ENCODE data around the gene DHRSX.
"Not testable (repeated sequence)": the region's sequence is repeated elsewhere in the genome, so short reads cannot be mapped to it uniquely, and the experiment has no call there.

The DHRSX gene

DNA sequence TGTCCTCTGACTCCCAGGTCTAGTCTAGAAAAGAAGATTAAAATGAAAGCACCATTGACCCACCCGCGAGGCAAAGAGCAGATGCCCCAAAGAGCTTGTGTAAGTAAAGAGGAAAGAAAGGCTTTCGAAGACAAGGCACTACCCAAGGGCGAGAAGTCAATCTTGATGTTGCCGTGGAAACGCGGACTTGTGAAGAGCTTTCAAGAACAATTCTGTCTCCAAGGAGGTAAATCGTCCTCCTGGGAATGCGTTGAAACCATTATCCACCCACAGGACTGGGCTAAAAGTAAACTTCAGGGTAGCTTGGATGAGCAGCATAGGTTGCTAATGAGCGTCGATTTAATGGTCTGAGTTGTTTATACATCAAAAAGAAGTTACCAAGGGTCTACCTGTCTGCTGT lies 189.3 kb downstream of the DHRSX start:
- DNase-seq = no peak

DNA sequence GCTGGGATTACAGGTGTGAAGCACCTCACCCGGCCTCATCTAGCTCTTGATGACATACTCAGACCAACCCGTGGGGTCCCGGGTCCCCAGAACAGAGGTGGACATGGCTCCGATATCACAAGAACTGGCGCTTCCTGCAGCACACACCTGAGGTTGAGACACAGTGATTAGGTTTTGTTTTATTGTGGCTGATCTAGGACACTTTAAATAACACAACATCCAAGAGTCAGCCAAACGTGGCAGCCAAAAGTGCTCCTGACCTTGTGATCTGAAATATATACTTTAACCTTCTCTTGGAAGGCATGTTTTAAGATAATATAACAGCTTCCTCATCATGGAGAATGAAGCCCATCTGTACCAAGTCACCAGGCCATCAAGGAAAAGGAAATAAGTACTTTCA lies 198.9 kb downstream of the DHRSX start:
- DNase-seq = no peak

DNA sequence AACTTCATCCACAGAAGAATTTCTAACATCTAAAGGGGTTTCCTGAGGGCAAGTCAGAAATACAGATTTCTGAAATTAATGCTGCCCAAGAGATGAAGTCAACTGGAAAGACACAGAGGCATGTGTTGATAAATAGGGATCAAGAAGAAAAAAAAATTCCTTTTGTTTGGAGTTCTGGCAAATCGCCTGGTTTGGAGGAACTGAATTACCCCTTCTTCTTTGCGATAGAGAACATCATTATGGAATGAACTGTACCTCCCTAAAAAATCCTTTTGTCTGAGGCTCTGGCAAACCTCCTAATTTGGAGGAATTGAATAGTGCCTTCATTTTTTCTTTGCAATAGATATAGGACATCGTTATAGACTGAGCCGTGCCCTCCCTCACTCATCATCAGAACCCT lies 200.9 kb downstream of the DHRSX start:
- DNase-seq = no peak

DNA sequence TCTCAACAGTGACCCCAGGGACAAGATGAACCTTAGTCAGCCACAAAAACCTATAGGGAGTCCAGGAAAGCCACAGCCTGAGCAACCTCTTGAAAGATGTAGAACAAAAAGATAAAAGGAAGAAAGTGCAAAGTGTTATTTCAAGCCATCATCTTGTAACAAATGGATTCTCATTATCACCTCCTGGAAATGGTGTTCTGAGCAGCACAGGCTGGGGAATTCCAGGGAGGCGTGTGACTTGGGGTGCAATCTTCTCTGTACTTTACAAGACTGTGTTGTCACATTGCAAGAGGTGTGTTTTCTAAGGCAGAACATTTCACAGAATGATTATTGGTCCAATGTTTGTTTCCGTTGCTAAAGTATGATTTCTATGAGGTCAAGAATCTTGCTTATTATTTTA lies 214.0 kb downstream of the DHRSX start:
- DNase-seq = no peak

DNA sequence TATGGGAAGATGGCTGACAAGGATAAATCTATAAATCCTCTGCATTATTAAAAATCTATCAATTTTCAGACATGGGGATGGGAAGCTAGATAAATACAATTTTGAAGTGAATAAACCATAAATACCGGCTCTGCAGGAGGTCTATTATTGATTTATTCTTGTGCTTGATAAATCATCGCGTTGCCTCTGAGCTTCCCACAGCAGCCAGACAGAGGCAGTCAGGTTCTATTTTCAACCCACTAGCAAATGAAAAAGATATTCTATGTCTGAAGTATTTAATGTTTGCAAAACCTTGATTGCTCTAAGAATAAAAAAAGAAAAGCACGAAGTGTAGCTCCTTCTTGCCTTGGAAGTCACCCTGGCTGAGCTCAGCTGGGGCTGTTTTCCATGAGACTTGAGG lies 216.2 kb downstream of the DHRSX start:
- DNase-seq = no peak

DNA sequence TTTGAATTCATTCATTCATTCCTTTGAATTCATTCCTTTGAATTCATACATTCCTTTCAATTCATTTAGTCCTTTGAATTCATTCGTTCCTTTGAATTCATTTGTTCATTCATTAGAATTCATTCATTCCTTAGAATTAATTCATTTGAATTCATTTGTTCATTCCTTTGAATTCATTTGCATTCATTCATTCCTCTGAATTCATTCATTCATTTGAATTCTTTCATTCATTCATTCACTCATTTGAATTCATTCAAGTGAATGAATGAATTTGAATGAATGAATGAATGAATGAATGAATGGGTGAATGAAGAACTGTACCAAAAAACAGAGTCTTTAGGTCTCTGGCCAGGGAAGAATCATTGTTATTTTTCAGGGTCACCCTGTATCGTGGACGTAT lies 216.6 kb downstream of the DHRSX start:
- no peak for DNase-seq

DNA sequence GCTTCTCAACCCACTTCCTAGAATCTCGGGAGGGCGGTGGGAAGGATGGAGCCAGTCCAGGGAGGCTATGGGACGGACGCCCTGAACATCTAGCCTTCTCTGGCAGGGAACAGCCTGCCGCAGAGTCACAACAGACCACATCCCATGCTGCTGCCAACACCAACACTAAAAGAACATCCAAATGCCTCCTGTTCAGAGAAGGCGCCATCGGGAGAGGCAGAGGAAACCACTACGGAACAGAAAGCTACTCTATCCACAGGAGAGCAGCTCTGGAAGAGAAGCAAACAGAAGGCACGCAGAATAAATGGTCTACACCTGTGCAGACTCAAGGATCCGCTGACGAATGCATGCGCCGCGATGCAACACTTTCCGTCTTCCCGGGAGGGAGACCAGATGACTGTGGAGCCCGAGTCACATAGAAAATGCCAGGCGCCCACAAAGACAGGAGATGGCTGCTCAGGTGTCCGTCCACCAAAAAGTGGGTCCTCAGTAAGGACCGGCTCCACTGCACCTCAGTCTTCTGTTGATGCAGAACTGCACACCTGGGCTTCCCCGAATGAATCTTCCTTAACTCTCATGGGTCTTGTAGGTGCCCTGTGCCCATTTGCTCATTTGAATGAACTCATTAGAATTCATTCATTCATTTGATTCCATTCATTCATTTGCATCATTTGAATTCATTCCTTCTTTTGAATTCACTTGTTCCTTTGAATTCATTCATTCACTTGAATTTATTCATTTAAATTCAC lies 217.5 kb downstream of the DHRSX start:
- no peak for DNase-seq

DNA sequence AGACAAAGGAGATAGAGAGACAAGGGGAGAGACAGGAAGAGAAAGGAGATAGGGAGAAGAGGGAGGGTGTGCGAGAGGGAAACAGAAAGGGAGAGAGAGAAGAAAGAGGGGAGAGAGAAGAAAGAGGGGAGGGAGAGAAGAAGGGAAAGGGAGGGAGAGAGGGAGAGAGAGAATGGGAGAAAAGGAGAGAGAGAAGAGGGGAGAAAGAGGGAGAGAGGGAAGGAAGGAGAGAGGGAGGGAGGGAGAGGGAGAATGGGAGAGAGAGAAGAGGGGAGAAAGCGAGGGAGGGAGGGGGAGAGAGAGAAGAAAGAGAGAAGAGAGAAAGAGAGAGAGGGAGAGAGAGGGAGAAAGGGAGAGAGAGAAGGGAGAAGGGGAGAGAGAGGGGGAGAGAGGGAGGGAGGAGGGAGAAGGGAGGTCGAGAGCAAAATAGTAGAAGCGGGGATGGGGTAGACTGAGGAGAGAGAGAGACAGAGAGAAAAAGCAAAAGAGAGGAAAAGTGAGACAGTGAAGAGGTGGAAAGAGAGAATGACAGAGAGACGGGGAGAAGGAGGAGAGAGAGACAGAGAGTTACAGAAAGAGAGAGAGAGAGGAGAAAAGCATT lies 218.2 kb downstream of the DHRSX start:
- no peak for DNase-seq

DNA sequence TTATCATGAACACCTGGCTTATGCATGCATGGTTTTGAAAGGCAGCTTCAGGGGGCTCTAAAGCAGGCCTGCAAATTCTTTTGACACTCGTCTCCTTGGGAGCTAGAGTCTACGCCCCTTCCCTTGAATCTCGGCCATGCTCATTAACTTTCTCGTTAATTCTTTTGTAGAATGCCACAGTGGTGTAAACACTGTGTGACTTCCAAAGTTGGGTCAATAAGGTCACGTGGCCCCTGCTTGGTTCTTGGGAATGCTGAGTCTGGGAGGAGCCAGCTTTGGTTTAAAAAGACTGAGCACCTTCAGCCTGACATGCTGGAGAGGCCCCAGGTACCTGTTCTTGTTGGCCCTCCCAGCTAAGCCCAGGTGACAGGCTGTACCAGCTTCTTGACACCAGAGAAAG lies 228.4 kb downstream of the DHRSX start:
- no peak for DNase-seq

DNA sequence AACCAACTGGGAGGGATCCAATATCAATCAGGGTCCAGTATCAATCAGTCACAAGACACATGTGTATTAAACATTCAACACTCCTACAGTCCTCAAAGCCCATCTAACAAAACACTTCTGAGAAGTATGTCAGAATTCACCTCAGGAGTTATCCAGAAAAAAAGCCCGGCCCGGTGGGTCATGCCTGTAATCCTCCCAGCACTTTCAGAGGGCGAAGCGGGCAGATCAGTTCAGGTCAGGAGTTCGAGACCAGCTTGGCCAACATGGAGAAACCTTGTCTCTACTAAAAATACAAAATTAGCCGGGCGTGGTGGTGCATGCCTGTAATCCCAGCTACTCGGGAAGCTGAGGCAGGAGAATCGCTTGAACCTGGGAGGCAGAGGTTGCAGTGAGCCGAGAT lies 229.2 kb downstream of the DHRSX start:
- not testable (repeated sequence) for DNase-seq

DNA sequence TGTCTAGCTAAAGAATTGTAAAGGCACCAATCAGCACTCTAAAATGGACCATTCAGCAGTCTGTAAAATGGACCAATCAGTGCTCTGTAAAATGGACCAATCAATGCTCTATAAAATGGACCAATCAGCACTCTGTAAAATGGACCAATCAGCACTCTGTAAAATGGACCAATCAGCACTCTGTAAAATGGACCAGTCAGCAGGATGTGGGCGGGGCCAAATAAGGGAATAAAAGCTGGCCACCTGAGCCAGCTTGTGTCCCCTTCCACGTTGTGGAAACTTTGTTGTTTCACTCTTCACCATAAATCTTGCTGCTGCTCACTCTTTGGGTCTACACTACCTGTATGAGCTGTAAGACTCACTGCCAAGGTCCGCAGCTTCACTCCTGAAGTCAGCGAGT lies 230.0 kb downstream of the DHRSX start:
- not testable (repeated sequence) for DNase-seq

DNA sequence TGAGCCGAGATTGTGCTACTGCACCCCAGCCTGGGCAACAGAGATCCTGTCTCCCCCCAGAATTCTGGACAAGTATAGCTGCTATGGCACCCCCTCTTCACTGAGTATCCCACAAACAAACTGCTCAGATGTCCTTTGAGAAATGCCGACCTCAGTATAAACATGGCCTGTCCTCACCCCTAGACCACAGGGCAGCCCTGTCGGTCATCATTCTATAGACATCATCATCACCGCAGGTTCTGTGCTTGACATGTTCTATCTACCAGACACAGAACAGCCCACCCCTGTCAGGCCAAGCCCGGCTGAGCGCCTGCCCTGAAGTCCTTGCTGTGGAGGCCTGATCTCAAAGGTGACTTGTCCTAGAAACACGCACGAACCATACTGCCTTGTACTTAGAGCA lies 232.9 kb downstream of the DHRSX start:
- DNase-seq = no peak

DNA sequence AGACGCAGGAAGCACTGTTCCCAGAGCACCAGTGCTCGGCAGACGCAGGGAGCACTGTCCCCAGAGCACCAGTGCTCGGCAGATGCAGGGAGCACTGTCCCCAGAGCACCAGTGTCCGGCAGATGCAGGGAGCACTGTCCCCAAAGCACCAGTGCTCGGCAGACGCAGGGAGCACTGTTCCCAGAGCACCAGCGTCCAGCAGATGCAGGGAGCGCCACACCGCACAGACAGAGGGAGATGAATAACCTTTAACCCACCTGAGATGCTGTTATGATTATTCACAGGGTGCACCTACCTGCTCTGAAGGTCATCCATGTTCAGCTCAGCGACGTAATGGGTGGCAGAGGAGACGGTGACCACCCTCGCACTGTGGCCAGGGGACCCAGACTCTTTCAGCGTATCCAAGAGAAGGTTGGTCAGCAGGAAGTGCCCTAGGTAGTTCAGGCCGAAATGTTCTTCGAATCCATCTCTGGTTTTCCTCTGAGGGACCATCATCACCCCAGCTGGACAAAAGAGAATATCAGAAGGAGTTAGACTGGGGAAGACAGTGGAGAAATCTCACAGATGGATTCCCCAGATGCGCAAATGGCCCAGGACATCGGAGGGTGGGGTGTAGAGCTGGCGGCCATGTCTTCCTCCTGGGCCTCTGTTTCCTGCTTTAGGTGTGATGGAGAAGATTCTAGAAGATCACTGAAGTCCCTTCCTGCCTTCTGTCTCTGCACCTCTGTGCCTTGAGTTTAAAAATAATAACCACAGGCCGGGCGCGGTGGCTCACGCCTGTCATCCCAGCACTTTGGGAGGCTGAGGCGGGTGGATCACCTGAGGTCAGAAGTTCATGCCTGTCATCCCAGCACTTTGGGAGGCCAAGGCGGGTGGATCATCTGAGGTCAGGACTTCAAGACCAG lies 234.1 kb downstream of the DHRSX start:
- no peak for DNase-seq

DNA sequence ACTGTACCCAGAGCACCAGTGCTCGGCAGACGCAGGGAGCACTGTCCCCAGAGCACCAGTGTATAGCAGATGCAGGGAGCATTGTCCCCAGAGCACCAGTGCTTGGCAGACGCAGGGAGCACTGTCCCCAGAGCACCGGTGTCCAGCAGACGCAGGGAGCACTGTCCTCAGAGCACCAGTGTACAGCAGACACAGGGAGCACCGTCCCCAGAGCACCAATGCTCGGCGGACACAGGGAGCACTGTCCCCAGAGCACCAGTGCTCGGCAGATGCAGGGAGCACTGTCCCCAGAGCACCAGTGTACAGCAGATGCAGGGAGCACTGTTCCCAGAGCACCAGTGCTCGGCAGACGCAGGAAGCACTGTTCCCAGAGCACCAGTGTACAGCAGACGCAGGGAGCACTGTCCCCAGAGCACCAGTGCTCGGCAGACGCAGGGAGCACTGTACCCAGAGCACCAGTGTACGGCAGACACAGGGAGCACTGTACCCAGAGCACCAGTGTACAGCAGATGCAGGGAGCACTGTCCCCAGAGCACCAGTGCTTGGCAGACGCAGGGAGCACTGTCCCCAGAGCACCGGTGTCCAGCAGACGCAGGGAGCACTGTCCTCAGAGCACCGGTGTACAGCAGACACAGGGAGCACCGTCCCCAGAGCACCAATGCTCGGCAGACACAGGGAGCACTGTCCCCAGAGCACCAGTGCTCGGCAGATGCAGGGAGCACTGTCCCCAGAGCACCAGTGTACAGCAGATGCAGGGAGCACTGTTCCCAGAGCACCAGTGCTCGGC lies 234.9 kb downstream of the DHRSX start:
- DNase-seq = not testable (repeated sequence)

DNA sequence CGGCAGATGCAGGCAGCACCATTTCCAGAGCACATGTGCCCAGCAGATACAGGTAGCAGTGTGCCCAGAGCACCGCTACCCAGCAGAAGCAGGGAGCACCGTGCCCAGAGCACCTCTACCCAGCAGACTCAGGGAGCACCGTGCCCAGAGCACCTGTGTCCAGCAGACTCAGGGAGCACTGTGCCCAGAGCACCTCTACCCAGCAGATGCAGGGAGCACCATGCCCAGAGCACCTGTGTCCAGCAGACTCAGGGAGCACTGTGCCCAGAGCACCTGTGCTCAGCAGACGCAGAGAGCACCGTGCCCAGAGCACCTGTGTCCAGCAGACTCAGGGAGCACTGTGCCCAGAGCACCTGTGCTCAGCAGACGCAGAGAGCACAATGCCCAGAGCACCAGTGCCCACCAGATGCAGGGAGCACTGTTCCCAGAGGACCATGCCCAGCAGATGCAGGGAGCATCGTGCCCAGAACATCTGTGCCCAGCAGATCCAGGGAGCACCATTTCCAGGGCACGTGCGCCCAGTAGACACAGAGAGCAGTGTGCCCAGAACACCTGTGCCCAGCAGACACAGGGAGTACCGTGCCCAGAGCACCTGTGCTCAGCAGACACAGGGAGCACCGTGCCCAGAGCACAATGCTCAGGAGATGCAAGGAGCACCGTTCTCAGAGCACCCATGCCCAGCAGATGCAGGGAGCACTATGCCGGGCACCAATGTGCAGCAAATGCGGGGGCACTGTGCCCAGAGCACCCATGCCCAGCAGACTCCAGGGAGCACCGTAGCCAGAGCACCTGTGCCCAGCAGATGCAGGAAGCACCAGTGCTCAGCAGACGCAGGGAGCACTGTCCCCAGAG lies 236.4 kb downstream of the DHRSX start:
- no peak for DNase-seq

DNA sequence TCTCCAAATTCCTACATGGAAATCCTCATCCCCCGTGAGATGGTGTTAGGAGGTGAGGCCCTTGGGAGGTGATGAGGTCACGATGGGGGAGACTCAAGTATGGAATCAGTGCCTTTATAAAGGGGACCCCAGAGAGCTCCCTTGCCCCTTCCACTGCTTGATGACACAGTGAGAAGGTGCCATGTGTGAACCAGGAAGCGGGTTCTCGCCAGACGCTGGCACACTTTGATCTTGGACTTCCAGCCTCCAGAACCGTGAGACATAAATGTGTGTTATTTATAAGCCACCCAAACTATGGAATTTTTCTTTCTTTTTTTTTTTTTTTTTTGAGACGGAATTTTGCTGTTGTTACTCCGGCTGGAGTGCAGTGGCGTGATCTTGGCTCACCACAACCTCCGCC lies 237.6 kb downstream of the DHRSX start:
- no peak for DNase-seq

DNA sequence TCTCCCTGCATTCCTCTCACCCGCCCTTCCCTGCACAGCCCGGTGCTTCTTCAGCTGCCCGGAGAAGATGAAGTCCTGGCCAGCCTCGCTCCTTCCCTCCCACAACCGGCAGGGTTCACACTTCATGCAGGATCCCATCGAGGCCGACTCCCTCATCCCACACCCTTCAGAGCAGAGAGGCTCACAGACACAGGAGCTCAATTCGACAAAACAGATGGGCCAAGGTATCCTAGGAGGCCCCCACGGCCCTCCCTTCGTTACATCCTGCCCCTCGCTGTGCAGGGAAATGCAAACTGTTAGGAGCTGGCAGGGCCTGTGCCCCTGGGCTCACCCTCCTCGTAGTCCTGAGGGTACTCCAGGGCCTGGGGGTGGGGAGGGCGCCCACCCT lies 238.1 kb downstream of the DHRSX start:
- DNase-seq = no peak

DNA sequence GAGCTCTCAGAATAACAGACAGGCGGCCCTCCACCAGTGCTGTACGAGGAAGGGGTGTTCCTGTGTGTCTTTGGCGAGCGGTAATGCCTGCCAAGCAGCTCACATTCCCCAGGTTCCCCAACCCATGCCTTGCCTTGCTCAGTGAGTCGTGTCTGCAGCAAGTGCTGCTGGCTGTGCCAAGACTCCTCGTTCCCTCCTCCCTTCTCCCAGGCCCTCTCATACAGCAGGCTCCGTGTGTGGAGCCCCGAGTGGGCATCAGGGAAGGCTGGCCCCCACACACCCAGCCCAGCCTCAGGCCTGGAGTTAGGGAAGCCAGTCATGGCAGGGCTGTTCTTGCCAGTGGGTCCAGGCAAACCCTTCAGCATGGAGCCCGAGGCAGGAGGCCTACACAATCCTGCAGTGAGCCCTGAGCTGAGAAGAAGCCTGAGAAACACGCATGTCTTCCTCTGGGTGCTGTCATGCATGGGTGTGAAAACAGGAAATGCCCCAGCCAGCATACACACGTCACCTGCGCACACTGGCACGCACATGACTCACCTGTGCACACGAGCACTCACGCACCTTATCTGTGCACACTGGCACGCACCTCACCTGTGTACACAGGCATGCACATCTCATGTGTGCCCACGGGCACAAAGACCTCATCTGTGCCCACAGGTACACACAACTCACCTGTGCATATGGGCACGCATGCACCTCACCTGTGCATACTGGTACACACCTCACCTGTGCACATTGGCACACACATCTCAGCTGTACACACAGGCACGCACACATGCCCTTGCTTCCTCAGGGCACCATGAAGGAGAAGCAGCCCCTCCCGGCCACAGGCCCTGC lies 238.7 kb downstream of the DHRSX start:
- no peak for DNase-seq

DNA sequence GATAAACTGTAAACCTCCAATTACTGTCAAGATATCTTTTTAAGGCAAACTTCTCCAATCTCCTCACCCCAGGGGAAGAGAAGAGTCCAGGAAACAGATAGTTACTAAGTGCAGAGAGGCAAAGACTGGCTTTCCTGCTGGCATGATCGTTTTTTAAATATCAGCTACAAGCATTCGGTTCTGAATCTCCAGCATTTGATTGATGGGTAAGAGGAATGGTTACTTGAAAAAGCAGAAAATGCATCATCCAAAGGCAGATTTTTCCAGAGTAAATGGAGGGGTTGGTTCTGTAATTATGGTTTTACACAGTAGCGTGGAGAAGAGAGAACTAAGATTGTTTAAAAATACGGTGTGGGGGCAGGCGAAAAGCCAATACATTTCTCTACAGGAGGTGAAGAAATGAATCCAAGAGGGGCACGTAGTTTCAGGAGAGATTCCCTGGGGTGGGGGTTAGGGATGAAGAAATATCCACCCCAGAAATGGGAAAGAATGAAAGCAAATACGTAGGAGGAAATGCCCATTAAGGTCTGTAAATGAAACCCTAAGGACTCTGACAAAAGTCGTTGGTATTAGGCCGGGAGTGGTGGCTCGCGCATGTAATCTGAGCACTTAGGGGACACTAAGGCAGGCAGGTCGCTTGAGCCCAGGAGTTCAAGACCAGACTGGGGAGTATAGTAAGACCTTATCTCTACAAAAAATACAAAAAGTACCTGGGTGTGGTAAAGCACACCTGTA lies 248.3 kb downstream of the DHRSX start:
- no peak for DNase-seq

DNA sequence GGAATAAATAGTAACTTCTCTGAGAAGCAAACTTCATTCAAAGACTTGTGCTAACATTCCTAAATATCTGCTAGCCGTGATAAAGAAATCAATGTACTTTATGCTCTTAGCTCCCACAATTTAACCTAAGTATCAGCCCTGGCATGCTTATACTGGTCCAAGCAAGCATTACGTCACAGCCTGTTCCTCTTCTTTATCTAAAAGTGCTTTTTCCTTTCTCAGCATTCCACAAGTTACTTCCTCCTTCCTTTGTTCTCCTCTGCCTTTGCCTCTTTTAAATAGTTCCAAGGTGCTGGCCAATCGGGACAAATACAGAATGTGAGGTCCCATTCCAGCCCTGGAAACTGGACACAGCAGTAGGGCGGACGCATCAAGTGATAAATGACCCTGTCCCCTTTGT lies 249.6 kb downstream of the DHRSX start:
- no peak for DNase-seq

Measured in T1000 (cell line).